Measurements from ENCODE around the gene KCNQ1OT1.

The KCNQ1OT1 gene

GRCh38 chr11:2699531-2700414, at the start of gene KCNQ1OT1:
TSS of gene KCNQ1OT1 (minus strand) at chr11:2699994.
- peak; percentile 92 for DNase-seq

DNA sequence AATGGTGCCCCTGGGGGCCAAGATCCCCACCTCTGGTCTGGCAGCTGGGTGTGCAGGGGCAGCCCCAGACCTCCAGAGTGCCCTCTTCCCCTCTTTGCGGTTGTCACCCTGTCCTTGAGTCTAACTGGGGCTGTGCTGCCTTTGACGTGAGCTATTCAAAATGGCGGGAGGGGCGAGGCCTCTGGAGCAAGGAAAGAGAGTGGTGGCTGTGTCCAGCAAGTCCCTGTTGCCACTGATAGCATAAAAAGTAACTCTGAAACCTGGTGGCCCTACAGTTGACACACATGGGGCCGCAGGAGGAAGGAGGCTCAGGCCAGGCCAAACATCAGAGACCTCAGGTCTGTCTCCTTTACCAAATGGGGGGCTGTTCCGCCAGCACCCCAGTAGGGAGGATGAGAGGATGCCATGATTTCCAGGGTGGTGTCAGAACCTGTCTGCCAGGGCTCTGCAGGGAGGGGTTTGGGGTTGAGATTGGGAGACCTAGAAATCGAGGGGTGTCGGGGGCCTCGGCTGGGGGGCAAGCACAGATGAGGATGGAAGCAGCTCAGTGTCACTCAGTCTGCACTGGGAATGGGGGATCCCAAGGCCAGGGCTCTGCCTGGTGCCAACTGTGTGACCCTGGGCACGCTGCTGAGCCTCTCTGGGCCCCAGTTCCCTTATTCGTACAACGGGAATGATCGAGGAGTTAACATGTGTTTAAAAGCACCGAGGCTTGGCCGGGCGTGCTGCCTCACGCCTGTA, 49.2 kb upstream of the KCNQ1OT1 start:
- DNase-seq: no peak

DNA sequence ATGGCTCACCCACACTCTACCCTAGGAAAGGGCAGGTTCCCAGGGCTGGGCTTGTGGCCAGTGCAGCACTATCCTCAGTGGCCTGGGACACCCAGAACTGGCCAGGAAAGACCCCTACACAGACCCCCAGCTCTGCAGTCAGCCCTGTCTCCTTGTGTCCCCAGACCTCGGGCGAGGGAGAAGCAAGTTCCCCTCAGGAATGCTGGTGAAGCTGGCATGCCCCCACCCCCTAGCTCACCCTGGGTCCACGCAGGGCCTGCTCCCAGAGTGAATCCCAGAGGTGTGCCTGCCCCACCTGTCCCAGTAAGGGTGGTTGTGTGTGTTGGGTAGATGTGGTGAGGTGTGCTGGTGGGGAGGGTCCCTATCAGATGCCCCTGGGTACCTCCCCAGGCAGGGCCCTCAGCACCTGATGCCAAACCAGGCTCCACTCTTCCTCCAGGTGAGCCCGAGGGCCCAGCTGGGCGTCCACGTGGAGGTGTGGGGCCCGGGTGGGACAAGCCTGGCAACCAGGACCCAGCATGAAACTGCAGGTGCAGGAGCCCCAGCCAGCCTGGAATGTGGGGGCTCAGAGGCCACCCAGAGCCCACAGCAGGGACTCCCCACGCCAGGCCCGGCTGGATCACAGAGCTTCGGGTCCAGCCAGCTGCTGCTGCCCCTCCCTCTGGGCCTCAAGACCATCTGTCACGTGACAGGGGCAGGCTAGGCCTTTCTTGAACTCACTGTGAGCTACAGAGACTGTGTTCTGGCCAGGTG, 48.4 kb upstream of the KCNQ1OT1 start:
- no peak for DNase-seq

DNA sequence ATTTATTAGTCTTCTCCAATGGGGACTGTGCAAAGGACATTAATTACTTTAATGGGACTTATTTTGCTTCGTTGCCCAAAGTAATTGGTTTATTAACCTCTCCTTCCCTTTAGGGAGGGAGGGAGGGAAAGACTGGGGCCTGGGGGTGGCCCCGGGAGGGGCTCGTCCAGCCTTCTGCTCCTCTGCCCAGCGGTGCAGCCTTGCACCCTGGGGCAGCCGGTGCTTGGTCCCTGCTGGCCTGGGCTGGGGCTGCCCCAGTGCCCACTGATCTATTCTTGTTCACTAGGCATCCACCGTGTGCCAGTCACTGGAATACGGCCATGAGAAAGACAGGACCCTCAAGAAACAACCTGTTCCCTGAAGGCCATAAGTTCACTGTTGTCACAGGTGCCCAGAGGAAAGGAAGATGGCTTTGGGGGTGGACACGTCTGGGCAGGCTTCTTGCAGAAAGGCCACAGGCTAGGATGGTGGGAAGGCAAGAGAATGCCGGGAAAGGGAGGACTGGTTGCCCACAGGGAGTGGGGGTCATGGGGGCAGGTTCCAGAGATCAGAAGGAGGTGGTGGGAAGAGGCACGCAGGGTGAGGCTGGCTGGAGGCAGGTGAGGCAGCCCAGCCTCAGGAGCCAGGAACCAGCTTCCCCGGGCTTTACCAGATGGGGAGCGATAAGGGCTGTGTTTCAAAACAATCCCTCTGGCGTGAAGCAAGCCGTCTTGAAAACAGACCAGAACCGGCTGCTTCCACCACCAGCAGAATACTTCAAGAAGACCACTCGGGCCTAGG, 47.6 kb upstream of the KCNQ1OT1 start:
- no peak for DNase-seq

GRCh38 chr11:2746401-2747247, 46.8 kb upstream of the KCNQ1OT1 start:
- no peak for DNase-seq

GRCh38 chr11:2745511-2745910, 45.7 kb upstream of the KCNQ1OT1 start:
- no peak for DNase-seq

GRCh38 chr11:2744166-2744565, 44.4 kb upstream of the KCNQ1OT1 start:
- no peak for DNase-seq

DNA sequence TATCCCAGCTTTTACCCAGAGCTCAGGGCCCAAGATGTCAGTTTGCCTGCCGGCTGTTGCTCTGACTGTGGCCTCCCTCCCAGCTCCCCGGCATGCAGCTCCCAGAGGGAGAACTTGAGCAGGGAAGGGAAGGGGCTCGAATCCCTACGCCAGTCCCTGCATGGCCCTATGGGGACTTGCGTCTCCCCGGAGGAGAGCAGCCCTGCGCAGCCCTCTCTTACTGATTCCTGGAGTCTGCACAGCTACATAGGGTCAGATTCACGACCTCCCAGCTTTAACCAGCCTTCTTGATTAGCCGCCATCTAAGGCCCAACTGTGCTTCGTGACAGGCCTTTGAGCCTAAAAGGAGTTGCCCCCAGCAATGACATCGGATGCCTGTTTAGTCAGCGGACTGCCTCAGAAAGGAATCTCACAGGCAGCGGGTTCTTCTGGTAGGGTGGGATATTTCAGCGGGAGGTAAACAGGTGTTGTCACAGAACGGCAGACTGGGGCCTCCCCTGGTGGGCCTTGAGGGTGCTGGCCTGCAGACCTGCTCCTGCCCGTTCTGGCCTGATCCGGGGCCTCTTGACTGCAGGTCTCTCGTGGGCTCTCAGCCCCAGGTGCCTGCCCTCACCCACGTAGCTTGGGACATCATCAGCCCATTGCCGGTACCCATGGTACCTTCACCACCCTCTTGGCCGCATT, 43.8 kb upstream of the KCNQ1OT1 start:
- no peak for DNase-seq

DNA sequence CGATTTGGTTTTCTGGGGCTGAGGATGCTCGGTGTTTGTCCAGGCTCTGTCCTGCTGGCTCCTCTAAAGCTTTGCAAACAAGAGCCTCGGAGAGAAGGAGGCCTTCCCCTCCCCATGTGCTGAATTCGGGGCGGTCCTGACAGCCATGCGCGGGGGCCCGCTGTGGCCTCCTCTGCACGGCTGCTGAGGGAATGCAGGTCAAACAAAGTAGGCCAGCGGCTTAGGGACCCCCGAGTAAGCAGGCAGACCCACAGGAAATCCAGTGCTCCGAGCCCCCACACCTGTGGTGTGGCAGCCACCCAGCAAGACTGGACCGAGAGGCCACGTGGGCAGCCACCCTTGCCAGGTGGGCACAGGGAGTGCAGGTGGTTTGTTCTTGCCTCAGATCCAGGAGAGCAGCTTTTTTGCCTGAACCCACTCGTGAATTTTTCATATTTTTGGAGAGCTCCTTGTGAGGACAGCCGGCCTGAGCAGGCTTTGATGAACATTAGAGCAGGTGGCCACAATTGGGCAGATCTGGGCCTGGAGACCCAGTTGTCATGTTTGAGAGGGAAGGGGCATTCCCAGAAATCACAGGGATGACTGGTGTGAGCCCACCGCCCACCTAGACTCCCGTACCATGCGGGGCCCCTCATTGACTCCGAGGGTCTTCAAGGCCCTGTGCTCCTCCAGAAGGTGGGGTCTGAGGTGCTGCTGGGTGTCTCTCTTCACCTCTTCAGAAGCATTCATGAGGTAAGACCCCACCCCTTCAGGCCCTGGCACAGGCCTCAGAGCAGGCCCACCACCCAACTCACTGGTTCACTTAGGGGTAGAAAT, 43.0 kb upstream of the KCNQ1OT1 start:
- no peak for DNase-seq

- DNase-seq: no peak
Observed at GRCh38 chr11:2742201-2742600, 42.4 kb upstream of the KCNQ1OT1 start.

DNA sequence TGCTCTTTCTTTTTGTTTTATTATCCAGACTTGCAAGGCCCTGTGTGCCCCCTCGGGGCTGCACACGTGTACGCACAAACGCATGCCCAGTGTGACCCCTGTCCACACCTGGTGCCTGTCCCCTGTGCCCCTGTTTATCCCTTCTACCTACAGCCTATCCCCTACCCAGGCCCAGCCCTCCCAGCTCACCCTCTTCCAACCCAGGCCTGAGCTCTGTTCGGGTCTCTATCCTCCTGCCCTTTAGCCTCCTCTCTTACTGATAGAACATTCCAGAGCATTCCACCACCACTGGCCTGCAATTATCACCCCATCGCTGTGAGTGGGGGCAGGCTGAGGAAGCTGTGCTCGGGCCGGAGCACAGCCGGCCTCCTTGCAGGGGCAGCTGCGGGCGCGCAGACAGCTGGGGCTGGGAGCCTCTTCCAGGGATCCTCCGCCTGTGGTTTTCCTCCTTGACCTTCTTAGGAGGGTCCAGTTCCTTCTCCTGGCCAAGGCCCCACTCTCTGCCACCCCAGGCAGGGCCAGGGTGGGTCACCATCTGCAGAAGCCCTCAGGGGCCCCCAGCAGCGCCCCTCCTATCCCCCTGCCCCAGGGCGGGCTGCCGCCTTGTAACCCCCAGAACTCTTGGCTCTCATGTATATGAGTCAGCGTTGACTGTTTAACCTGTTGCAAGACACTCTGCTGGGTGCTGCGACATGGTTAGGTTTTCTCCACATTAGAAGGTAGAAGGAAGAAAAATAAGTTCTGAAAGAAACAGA, 41.8 kb upstream of the KCNQ1OT1 start:
- DNase-seq: no peak

- DNase-seq: no peak
Observed at GRCh38 chr11:2741006-2741376, 41.2 kb upstream of the KCNQ1OT1 start.

DNA sequence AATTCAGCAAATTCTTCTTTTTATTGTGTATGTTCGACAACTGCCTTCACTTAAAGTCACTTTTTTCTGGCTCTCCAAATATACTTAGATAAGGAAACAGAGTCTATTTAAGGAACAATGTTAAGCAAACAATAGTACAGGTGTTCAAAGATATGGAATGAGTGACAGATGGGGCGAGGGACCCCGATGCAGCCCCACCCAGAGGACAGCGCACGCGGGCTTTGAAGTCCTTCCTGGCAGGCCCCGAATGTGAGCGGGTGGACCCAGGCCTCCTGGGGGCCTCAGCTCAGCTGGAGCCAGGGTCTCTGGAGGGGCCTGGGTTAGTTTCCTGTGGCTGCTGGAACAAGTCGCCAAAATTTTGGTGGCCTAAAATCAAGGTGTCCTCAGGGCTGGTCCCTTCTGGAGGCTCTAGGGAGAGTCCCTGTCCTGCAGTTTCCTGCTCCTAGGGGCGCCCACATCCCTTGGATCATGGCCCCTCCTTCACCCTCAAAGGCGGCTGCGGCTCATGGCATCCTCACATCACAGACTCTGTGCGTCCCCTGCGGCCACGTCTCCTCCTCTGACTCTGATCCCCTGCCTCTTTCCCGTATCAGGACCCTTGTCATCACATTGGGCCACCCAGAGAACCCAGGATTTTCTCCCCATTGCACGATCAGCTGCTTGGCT, 40.6 kb upstream of the KCNQ1OT1 start:
- no peak for DNase-seq

DNA sequence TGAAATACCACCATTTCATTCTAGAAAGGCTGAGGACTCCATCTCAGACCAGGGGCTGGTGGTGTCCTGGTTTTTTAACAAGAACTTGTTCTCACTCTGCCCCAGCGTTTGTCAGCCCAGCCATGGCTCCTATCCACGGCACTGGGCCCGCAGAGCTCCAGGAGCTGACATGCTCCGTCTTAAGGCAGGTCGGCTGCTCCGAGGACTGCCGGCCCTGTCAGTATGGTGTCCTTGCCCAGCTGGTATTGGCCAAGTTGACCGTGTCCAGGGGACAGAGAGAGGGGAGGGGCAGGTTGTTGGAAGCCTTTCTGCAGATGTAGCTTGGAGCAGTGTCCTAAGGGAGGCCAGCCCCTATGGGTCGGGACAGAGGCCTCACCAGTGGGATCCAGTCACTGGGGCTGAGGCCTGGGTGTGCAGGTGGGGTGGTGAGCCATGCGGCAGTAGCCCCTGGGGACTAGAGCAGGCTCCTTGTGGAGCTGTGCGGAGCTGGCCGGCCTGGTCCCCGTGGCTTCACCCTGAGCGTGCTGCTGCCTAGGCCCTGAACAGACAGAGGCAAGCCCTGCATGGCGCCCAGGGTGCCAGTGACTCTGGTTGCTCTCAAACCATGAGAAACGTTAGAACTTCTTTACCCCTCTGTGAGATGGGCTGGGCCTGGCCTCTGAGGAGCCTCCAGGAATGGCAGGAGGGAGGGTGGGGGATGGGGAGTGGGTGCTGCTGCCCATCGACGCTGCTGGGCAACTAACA, 39.9 kb upstream of the KCNQ1OT1 start:
- no peak for DNase-seq

- no peak for DNase-seq
Observed at GRCh38 chr11:2738551-2739431, 39.0 kb upstream of the KCNQ1OT1 start.

GRCh38 chr11:2737866-2738265, 38.1 kb upstream of the KCNQ1OT1 start:
- DNase-seq: no peak

GRCh38 chr11:2737226-2737590, 37.4 kb upstream of the KCNQ1OT1 start:
- DNase-seq: no peak

Measured in NCI-H1092 (cell line).